ENCODE data around the gene ZNF608. TPM values are rescaled to one million over a fixed set of nuclear protein-coding genes. Genes with fewer than 3 reads are reported as not detected.

ZNF608 gene
- total RNA-seq, 1 experiment from 2014 or later = 5.6 TPM

- ChIA-PET CTCF (no interaction called here), RAD21 (ENCODE audit: low non-redundant PET in 1 of 2, low total read pairs in 2 of 2, uncharacterized antibody in 2 of 2, unreplicated experiment in 2 of 2) (no interaction called here), POLR2A (no interaction called here)
- TF ChIP-seq RAD21 (IDR thresholded peaks at IDR 0.05; ENCODE audit: low read depth) = no peak
- no peak for TF ChIP-seq EGR1 (IDR thresholded peaks at IDR 0.05; ENCODE audit: low read depth)
- TF ChIP-seq EZH2 (IDR thresholded peaks at IDR 0.05) = no peak
- TF ChIP-seq MAX (IDR thresholded peaks at IDR 0.05) = no peak
- TF ChIP-seq YY1 (IDR thresholded peaks at IDR 0.05; ENCODE audit: extremely low read depth, insufficient replicate concordance, low read depth, low read length) = no peak
- TF ChIP-seq REST (IDR thresholded peaks at IDR 0.05; ENCODE audit: low read depth) = no peak
- TF ChIP-seq POLR2AphosphoS5 (IDR thresholded peaks at IDR 0.05; ENCODE audit: low read depth, low read length) = no peak
- no peak for TF ChIP-seq CBX3 (IDR thresholded peaks at IDR 0.05; ENCODE audit: low read depth)
- TF ChIP-seq CTCF (IDR thresholded peaks at IDR 0.05 in 2 of 3, conservative IDR thresholded peaks at IDR 0.05 in 1 of 3; ENCODE audit: borderline replicate concordance in 1 of 3, insufficient read depth in 1 of 3, low read depth in 2 of 3, low read length in 2 of 3) = no peak
- TF ChIP-seq CEBPB (IDR thresholded peaks at IDR 0.05; ENCODE audit: low read depth) = no peak
- no peak for TF ChIP-seq FOSL1 (IDR thresholded peaks at IDR 0.05; ENCODE audit: low read depth)
- no peak for TF ChIP-seq ZNF274 (IDR thresholded peaks at IDR 0.05; ENCODE audit: low read depth, low read length)
- no peak for TF ChIP-seq EZH2phosphoT487 (IDR thresholded peaks at IDR 0.05; ENCODE audit: borderline replicate concordance)
- TF ChIP-seq ATF3 (IDR thresholded peaks at IDR 0.05) = no peak
- no peak for TF ChIP-seq ZBTB33 (IDR thresholded peaks at IDR 0.05; ENCODE audit: extremely low read depth, insufficient replicate concordance, low read length)
- no peak for TF ChIP-seq SIN3A (IDR thresholded peaks at IDR 0.05; ENCODE audit: low read depth)
- no peaks in the 10 kb centered on the region for H3K9me2 ChIP-seq (ENCODE audit: insufficient read depth)
- no peak overlapping the region for H3K4me2 ChIP-seq (ENCODE audit: low read length)
- no peak overlapping the region for H3K4me3 ChIP-seq (replicated peaks in 1 of 2; ENCODE audit: low read depth in 1 of 2, low read length in 2 of 2)
- no peak overlapping the region for H3K27ac ChIP-seq (ENCODE audit: low read depth, low read length)
- no peaks in the 10 kb centered on the region for H3K79me2 ChIP-seq (ENCODE audit: insufficient read depth, low read length)
- no peak overlapping the region for H2AFZ ChIP-seq (ENCODE audit: low read depth, low read length, poor library complexity, severe bottlenecking)
- no peaks in the 10 kb centered on the region for H3K27me3 ChIP-seq (ENCODE audit: insufficient read depth, low read length)
- no peaks in the 10 kb centered on the region for H3K36me3 ChIP-seq (ENCODE audit: control insufficient read depth in 1 of 2, insufficient read depth in 2 of 2, low read length in 2 of 2)
- intact Hi-C loops (cut with micrococcal nuclease) = no loop called here
- no peaks in the 10 kb centered on the region for H3K9me3 ChIP-seq (ENCODE audit: control insufficient read depth in 1 of 2, insufficient read depth in 1 of 2, low read depth in 1 of 2, low read length in 2 of 2)
- no peaks in the 10 kb centered on the region for H3K4me1 ChIP-seq (ENCODE audit: control insufficient read depth in 1 of 2, insufficient read depth in 2 of 2, low read length in 2 of 2)
- ATAC-seq (no peak), DNase-seq (ENCODE audit: low read depth, low spot score) (no peak)
- H4K20me1 ChIP-seq (ENCODE audit: insufficient read depth) = no peaks in the 10 kb centered on the region
- no peak overlapping the region for H3K9ac ChIP-seq (ENCODE audit: low read length)
- no TSS peak for BruUV-seq (replicated peaks)
Observed at GRCh38 chr5:124783285-124783684, 36.8 kb upstream of the ZNF608 start.

All from HCT116 (cell line).